Uterus (tissue), 4 donors: ENCODE data around the gene PDE3B. TPM values are rescaled to one million over a fixed set of nuclear protein-coding genes. Genes with fewer than 3 reads are reported as not detected.

Experiments used
- DNase-seq, 2 donors: peaks; one replicate each; pipeline ENCODE4 v3.0.0-alpha.2; 2019 to 2020
- H3K27ac ChIP-seq, 2 donors: fragments of 200-600 bp; sonication (generic); 1 replicate in 1 of 2; 2 replicates in 1 of 2; pipeline ENCODE4 v1.5.1; 2016 to 2018
- H3K27me3 ChIP-seq, 2 donors: fragments of 200-600 bp; sonication (generic); one replicate each; pipeline ENCODE4 v1.5.1; 2018 to 2019; ENCODE audit warnings: control low read depth in 1 of 2
- H3K36me3 ChIP-seq, 2 donors: fragments of 200-600 bp; sonication (generic); one replicate each; pipeline ENCODE4 v1.5.1; 2019; ENCODE audit warnings: control low read depth in 1 of 2
- H3K4me1 ChIP-seq, 2 donors: fragments of 200-600 bp; sonication (generic); one replicate each; pipeline ENCODE4 v1.5.1; 2018 to 2019; ENCODE audit warnings: control low read depth in 1 of 2
- H3K4me3 ChIP-seq, 2 donors: fragments of 200-600 bp; sonication (generic); 1 replicate in 1 of 2; 2 replicates in 1 of 2; pipeline ENCODE4 v1.5.1; 2018 to 2019; ENCODE audit warnings: mild to moderate bottlenecking in 1 of 2
- H3K9me3 ChIP-seq, 2 donors: fragments of 200-600 bp; sonication (generic); one replicate each; pipeline ENCODE4 v1.5.1; 2019; ENCODE audit warnings: control low read depth in 1 of 2
- CTCF ChIP-seq, 4 experiments: fragments of 200-600 bp in 2 of 4; fragments of 450-650 bp in 2 of 4; sonication (generic) in 2 of 4; IDR thresholded peaks; one replicate each; pipeline ENCODE4 v1.5.1; 2016 to 2019; ENCODE audit warnings: antibody characterized with exemption in 4 of 4, mild to moderate bottlenecking in 2 of 4, moderate library complexity in 1 of 4
- POLR2A ChIP-seq, 2 donors: fragments of 450-650 bp; IDR thresholded peaks; one replicate each; pipeline ENCODE4 v1.6.1; 2016; ENCODE audit warnings: antibody characterized with exemption in 2 of 2, mild to moderate bottlenecking in 1 of 2, moderate library complexity in 1 of 2
- intact Hi-C: fragments of 100-400 bp; cut with DNase I; formaldehyde crosslinking; loops from one replicate; pipeline ENCODE4 v1.15.1; 2023; ENCODE audit warnings: low total_unique reads
- total RNA-seq, 4 donors: library from RNA; depleted of rRNA in 3 of 4; stranded (reverse); fragments of >200 nt in 3 of 4; gene quantifications; one replicate each; pipeline versions ENCODE4 v1.1.0 to v1.2.4, GENCODE V29; 2014 to 2023
- donor health status: DM: yes; HTN: yes; CAD: no.

The PDE3B gene
- total RNA-seq, 4 donors from 2014 or later = 1.5 to 10.8 (median 3.9) TPM

GRCh38 chr11:14669958-14670357 is 26.4 kb downstream of the PDE3B start:
- H3K27ac ChIP-seq = no peak overlapping the region
- H3K9me3 ChIP-seq = no peaks in the 10 kb centered on the region
- intact Hi-C loops = no loop called here
- TF ChIP-seq POLR2A (IDR thresholded peaks at IDR 0.05) = no peak
- TF ChIP-seq CTCF (IDR thresholded peaks at IDR 0.05) = no peak
- no peaks in the 10 kb centered on the region for H3K36me3 ChIP-seq
- H3K27me3 ChIP-seq = no peaks in the 10 kb centered on the region
- H3K4me1 ChIP-seq = no peaks in the 10 kb centered on the region
- no peak overlapping the region for H3K4me3 ChIP-seq
- DNase-seq = no peak

- Histone ChIP-seq H3K27me3 (no peaks in the 10 kb centered on the region), H3K9me3 (no peaks in the 10 kb centered on the region)
- intact Hi-C loops = no loop called here
Measured at GRCh38 chr11:14672635-14673034, 29.0 kb downstream of the PDE3B start.

GRCh38 chr11:14673421-14673820 is 29.8 kb downstream of the PDE3B start:
- no peak overlapping the region for H3K4me3 ChIP-seq
- intact Hi-C loops = no loop called here

More at GRCh38 chr11:14672635-14673034, 29.0 kb downstream of the PDE3B start:
- no peak overlapping the region for H3K27ac ChIP-seq
- TF ChIP-seq CTCF (IDR thresholded peaks at IDR 0.05) = no peak
- TF ChIP-seq POLR2A (IDR thresholded peaks at IDR 0.05) = no peak
- no peaks in the 10 kb centered on the region for H3K4me1 ChIP-seq
- no peak for DNase-seq
- H3K4me3 ChIP-seq = no peak overlapping the region
- no peaks in the 10 kb centered on the region for H3K36me3 ChIP-seq

GRCh38 chr11:14673824-14674405 is 30.3 kb downstream of the PDE3B start:
- H3K27ac ChIP-seq = no peak overlapping the region
- intact Hi-C loops = no loop called here
- DNase-seq = no peak

More at GRCh38 chr11:14673421-14673820, 29.8 kb downstream of the PDE3B start:
- Histone ChIP-seq H3K27me3 (no peaks in the 10 kb centered on the region), H3K27ac (no peak overlapping the region), H3K4me1 (no peaks in the 10 kb centered on the region), H3K9me3 (no peaks in the 10 kb centered on the region), H3K36me3 (no peaks in the 10 kb centered on the region)
- DNase-seq = no peak
- TF ChIP-seq POLR2A (IDR thresholded peaks at IDR 0.05) = no peak
- no peak for TF ChIP-seq CTCF (IDR thresholded peaks at IDR 0.05)

GRCh38 chr11:14676068-14676467 is 32.5 kb downstream of the PDE3B start:
- intact Hi-C loops = no loop called here

More at GRCh38 chr11:14673824-14674405, 30.3 kb downstream of the PDE3B start:
- TF ChIP-seq CTCF (IDR thresholded peaks at IDR 0.05) (no peak), POLR2A (IDR thresholded peaks at IDR 0.05) (no peak)
- Histone ChIP-seq H3K4me3 (no peak overlapping the region), H3K27me3 (no peaks in the 10 kb centered on the region), H3K4me1 (no peaks in the 10 kb centered on the region), H3K36me3 (no peaks in the 10 kb centered on the region), H3K9me3 (no peaks in the 10 kb centered on the region)

More at GRCh38 chr11:14676068-14676467, 32.5 kb downstream of the PDE3B start:
- Histone ChIP-seq H3K4me1 (no peaks in the 10 kb centered on the region), H3K27me3 (no peaks in the 10 kb centered on the region), H3K36me3 (no peaks in the 10 kb centered on the region), H3K4me3 (no peak overlapping the region), H3K9me3 (no peaks in the 10 kb centered on the region), H3K27ac (no peak overlapping the region)
- no peak for TF ChIP-seq POLR2A (IDR thresholded peaks at IDR 0.05)
- no peak for DNase-seq
